Keratinocyte (primary cell): ENCODE measurements around the gene CHSY1. TPM values are rescaled to one million over a fixed set of nuclear protein-coding genes. Genes with fewer than 3 reads are reported as not detected.

Source experiments
- DNase-seq: peaks from one replicate; pipeline ENCODE4 v3.0.0-alpha.2; 2011; ENCODE audit warnings: low read depth, missing footprints, low spot score
- FAIRE-seq: peaks from 2 replicates; lab custom pipeline; 2011; peaks lifted over from hg19 to GRCh38; lab: Jason Lieb, UNC
- H2AFZ ChIP-seq: 2 replicates; pipeline ENCODE4 v1.6.0; 2012; ENCODE audit warnings: low read length, control low read depth, inconsistent platforms; ENCODE audit not compliant: control insufficient read depth
- H3K27ac ChIP-seq: 2 replicates; pipeline ENCODE4 v1.5.1; 2011; ENCODE audit warnings: low read length; ENCODE audit not compliant: control insufficient read depth, insufficient read depth
- H3K27me3 ChIP-seq: 3 replicates; pipeline ENCODE4 v1.6.0; 2011; ENCODE audit warnings: low read length; ENCODE audit not compliant: control insufficient read depth, insufficient read depth; ENCODE audit errors: extremely low read depth
- H3K36me3 ChIP-seq, 2 experiments: 2 replicates in 1 of 2; 3 replicates in 1 of 2; pipeline ENCODE4 v1.5.1; 2011; ENCODE audit warnings: low read length in 2 of 2, mild to moderate bottlenecking in 1 of 2; ENCODE audit not compliant: control insufficient read depth in 2 of 2, insufficient read depth in 2 of 2; ENCODE audit errors: extremely low read depth in 1 of 2
- H3K4me1 ChIP-seq: 3 replicates; pipeline ENCODE4 v1.5.1; 2011; ENCODE audit warnings: low read length; ENCODE audit not compliant: control insufficient read depth, insufficient read depth; ENCODE audit errors: extremely low read depth
- H3K4me2 ChIP-seq: 3 replicates; pipeline ENCODE4 v1.6.0; 2011; ENCODE audit warnings: low read depth, low read length; ENCODE audit not compliant: control insufficient read depth, insufficient read depth; ENCODE audit errors: extremely low read depth
- H3K4me3 ChIP-seq, 3 experiments: fragments of 200-600 bp in 1 of 3; sonication (generic) in 1 of 3; 2 replicates in 2 of 3; 3 replicates in 1 of 3; pipeline ENCODE4 v1.5.1; 2011 to 2016; ENCODE audit warnings: low read length in 3 of 3, mild to moderate bottlenecking in 3 of 3, control low read depth in 2 of 3, inconsistent platforms in 1 of 3, low read depth in 1 of 3, mixed read lengths in 1 of 3, mixed run types in 1 of 3, moderate library complexity in 1 of 3; ENCODE audit not compliant: control insufficient read depth in 2 of 3, insufficient read depth in 2 of 3; ENCODE audit errors: extremely low read depth in 1 of 3
- H3K79me2 ChIP-seq: 2 replicates; pipeline ENCODE4 v1.6.0; 2012; ENCODE audit warnings: low read length; ENCODE audit not compliant: control insufficient read depth, insufficient read depth
- H3K9ac ChIP-seq: 3 replicates; pipeline ENCODE4 v1.6.0; 2011; ENCODE audit warnings: low read length; ENCODE audit not compliant: control insufficient read depth, insufficient read depth; ENCODE audit errors: extremely low read depth
- H3K9me1 ChIP-seq: 3 replicates; pipeline ENCODE4 v1.6.0; 2011; ENCODE audit warnings: low read length; ENCODE audit not compliant: control insufficient read depth, insufficient read depth; ENCODE audit errors: extremely low read depth
- H3K9me3 ChIP-seq: 2 replicates; pipeline ENCODE4 v1.5.1; 2012; ENCODE audit warnings: low read depth, low read length; ENCODE audit not compliant: control insufficient read depth
- H4K20me1 ChIP-seq: 3 replicates; pipeline ENCODE4 v1.6.0; 2011; ENCODE audit warnings: low read length; ENCODE audit not compliant: control insufficient read depth, insufficient read depth; ENCODE audit errors: extremely low read depth
- EZH2 ChIP-seq: IDR thresholded peaks from one replicate; pipeline ENCODE4 v1.6.1; 2012; ENCODE audit warnings: inconsistent platforms, mild to moderate bottlenecking, low read length, moderate library complexity
- dilution Hi-C: fragments of 300-500 bp; cut with MboI; formaldehyde crosslinking; loops from one replicate; pipeline ENCODE4 v1.7.0; 2020; ENCODE audit warnings: low sequenced_read_pairs; ENCODE audit not compliant: extremely low pct_ligation_motif_present
- polyA plus RNA-seq, 5 experiments: library from polyadenylated mRNA; depleted of rRNA in 3 of 5; stranded (reverse) in 3 of 5; stranded (forward) in 1 of 5; unstranded in 1 of 5; fragments of >200 nt; gene quantifications; 1 replicate in 1 of 5; 2 replicates in 3 of 5; 3 replicates in 1 of 5; pipeline versions ENCODE4 v1.2.1 to v1.2.3, GENCODE V29; 2011 to 2012; ENCODE audit warnings: missing spikeins in 2 of 5, low read depth in 1 of 5, low replicate concordance in 1 of 5
- TF ChIP-seq, protein P1 (sequence below), 3 experiments: IDR thresholded peaks in 1 of 3; conservative IDR thresholded peaks in 1 of 3; optimal IDR thresholded peaks in 1 of 3; 2 replicates in 2 of 3; 3 replicates in 1 of 3; pipeline versions ENCODE3 to v1.5.1; 2011; ENCODE audit warnings: low read length in 3 of 3, mild to moderate bottlenecking in 3 of 3, moderate library complexity in 2 of 3, control low read depth in 1 of 3, inconsistent platforms in 1 of 3; ENCODE audit not compliant: insufficient read depth in 2 of 3; ENCODE audit errors: extremely low read depth in 1 of 3

The CHSY1 gene
- polyA plus RNA-seq, 1 donor (not counting 4 experiments of a cell fraction or from before 2014, with no cell fraction given): 27.0 TPM

DNA sequence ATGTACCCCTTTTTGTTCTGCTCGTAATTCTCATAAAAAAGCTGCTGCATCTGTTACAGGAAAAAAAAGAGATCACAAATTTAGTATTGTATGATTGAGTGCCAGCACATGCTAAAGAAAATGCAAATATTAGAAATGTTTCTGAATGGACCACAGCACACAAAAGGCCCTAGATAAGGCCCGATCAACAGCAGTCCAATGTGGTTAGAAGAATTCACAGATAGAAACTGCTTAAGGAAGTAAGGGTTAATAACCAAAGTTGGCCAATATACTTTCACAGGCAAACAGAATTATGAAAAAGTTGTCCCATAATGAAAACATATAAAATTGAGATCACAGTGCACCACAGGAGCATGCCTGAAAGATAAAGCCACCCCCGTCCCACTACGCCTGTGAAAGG is 72.9 kb downstream of the CHSY1 start:
- H3K9me1 ChIP-seq: no peaks in the 10 kb centered on the region
- FAIRE-seq (no peak), DNase-seq (no peak)
- no peak for TF ChIP-seq EZH2
- no peak overlapping the region for H2AFZ ChIP-seq
- dilution Hi-C loops: no loop called here
- H3K4me2 ChIP-seq: peak overlapping the region; percentile 78
- no peaks in the 10 kb centered on the region for H3K27me3 ChIP-seq
- peak overlapping the region; percentile 50 for H3K9ac ChIP-seq
- H3K9me3 ChIP-seq: no peaks in the 10 kb centered on the region
- peaks cover 3 to 16% of the 10 kb centered on the region in 2 experiments for H3K36me3 ChIP-seq
- no peaks in the 10 kb centered on the region for H4K20me1 ChIP-seq
- H3K27ac ChIP-seq: peak overlapping the region; percentile 69
- H3K79me2 ChIP-seq: peaks cover 40% of the 10 kb centered on the region
- H3K4me1 ChIP-seq: peaks cover 52% of the 10 kb centered on the region
- peak overlapping the region in 2 of 3 experiments; percentile 6 to 19 for H3K4me3 ChIP-seq

DNA sequence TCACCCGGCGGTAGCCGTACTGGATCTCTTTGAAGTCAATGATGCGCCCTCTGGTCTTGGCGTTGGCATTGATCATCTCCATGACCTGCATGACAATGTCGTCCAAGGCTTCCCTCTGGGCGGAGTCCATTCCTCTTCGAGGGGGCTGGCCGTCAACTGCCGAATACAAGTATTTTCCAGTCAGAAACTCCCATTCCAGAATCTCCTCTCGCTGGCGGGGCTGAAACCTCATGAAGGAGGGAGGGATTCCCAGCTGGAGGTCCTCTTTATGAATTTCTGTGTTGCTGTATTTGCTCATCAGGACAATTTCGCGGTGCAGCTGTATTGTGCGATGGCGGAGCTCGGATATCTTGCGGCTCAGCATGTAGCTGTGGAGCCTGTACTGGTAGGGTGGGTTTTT is 73.4 kb downstream of the CHSY1 start:
- Histone ChIP-seq H3K4me1 (peaks cover 56% of the 10 kb centered on the region), H3K9me1 (no peaks in the 10 kb centered on the region), H3K4me3 (no peak overlapping the region), H2AFZ (no peak overlapping the region), H4K20me1 (no peaks in the 10 kb centered on the region), H3K9me3 (no peaks in the 10 kb centered on the region), H3K27me3 (no peaks in the 10 kb centered on the region), H3K9ac (peak overlapping the region; percentile 40), H3K36me3 (peaks cover 3 to 16% of the 10 kb centered on the region in 2 experiments), H3K27ac (peak overlapping the region; percentile 69), H3K4me2 (peak overlapping the region; percentile 78), H3K79me2 (peaks cover 35% of the 10 kb centered on the region)
- FAIRE-seq (no peak), DNase-seq (no peak)
- dilution Hi-C loops: no loop called here
- no peak for TF ChIP-seq EZH2
- TF ChIP-seq, protein P1, sequence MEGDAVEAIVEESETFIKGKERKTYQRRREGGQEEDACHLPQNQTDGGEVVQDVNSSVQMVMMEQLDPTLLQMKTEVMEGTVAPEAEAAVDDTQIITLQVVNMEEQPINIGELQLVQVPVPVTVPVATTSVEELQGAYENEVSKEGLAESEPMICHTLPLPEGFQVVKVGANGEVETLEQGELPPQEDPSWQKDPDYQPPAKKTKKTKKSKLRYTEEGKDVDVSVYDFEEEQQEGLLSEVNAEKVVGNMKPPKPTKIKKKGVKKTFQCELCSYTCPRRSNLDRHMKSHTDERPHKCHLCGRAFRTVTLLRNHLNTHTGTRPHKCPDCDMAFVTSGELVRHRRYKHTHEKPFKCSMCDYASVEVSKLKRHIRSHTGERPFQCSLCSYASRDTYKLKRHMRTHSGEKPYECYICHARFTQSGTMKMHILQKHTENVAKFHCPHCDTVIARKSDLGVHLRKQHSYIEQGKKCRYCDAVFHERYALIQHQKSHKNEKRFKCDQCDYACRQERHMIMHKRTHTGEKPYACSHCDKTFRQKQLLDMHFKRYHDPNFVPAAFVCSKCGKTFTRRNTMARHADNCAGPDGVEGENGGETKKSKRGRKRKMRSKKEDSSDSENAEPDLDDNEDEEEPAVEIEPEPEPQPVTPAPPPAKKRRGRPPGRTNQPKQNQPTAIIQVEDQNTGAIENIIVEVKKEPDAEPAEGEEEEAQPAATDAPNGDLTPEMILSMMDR (optimal IDR thresholded peaks at IDR 0.05 in 1 of 3, IDR thresholded peaks at IDR 0.05 in 1 of 3, conservative IDR thresholded peaks at IDR 0.05 in 1 of 3; ENCODE audit: extremely low read depth in 1 of 3, insufficient read depth in 2 of 3, low read length in 3 of 3): no peak

DNA sequence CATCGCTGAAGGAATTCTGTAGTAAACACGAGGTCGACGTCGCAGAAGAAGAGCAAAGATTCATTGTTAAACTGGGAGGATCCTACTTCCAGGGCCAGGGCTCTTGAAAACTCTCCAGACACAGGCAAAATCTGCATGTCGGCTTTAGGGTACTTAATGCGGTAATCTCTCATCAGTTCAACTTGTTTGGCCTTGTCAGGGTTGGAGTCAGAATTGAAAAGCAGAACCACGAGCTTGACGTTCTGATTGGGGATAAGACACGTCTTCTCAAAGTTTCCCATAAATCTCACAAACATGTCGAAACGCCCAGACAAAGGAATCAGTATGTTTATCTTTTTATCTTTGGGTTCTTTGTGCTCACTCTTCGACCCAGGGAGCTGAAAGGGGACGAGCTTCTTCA is 74.0 kb downstream of the CHSY1 start:
- H3K27me3 ChIP-seq: no peaks in the 10 kb centered on the region
- peak overlapping the region in 2 of 3 experiments; percentile 24 for H3K4me3 ChIP-seq
- peak overlapping the region; percentile 40 for H3K9ac ChIP-seq
- dilution Hi-C loops: no loop called here
- H2AFZ ChIP-seq: peak overlapping the region; percentile 9
- DNase-seq (no peak), FAIRE-seq (peak; percentile 57)
- peak overlapping the region; percentile 78 for H3K4me2 ChIP-seq
- H3K4me1 ChIP-seq: peaks cover 62% of the 10 kb centered on the region
- H3K9me1 ChIP-seq: no peaks in the 10 kb centered on the region
- H4K20me1 ChIP-seq: no peaks in the 10 kb centered on the region
- no peaks in the 10 kb centered on the region for H3K9me3 ChIP-seq
- H3K36me3 ChIP-seq: peaks cover 3 to 16% of the 10 kb centered on the region in 2 experiments
- H3K27ac ChIP-seq: peak overlapping the region; percentile 69
- H3K79me2 ChIP-seq: peaks cover 30% of the 10 kb centered on the region
- TF ChIP-seq EZH2: no peak
- TF ChIP-seq, protein P1 (optimal IDR thresholded peaks at IDR 0.05 in 1 of 3, IDR thresholded peaks at IDR 0.05 in 1 of 3, conservative IDR thresholded peaks at IDR 0.05 in 1 of 3; ENCODE audit: extremely low read depth in 1 of 3, insufficient read depth in 2 of 3, low read length in 3 of 3): no peak
